22Rv1 (cell line): ENCODE results near the gene RASAL1.

Experiments used
- ZFX ChIP-seq: fragments of 450-650 bp; IDR thresholded peaks from 2 replicates; pipeline ENCODE4 v1.6.1; 2017; ENCODE audit warnings: antibody characterized with exemption, borderline replicate concordance
- TF ChIP-seq, protein P1 (sequence below): fragments of 450-650 bp; IDR thresholded peaks from 2 replicates; pipeline ENCODE4 v1.5.1; 2017; ENCODE audit warnings: mild to moderate bottlenecking

GRCh38 chr12:113133036-113133435 is 2.5 kb downstream of the RASAL1 start:
- TF ChIP-seq, protein P1, sequence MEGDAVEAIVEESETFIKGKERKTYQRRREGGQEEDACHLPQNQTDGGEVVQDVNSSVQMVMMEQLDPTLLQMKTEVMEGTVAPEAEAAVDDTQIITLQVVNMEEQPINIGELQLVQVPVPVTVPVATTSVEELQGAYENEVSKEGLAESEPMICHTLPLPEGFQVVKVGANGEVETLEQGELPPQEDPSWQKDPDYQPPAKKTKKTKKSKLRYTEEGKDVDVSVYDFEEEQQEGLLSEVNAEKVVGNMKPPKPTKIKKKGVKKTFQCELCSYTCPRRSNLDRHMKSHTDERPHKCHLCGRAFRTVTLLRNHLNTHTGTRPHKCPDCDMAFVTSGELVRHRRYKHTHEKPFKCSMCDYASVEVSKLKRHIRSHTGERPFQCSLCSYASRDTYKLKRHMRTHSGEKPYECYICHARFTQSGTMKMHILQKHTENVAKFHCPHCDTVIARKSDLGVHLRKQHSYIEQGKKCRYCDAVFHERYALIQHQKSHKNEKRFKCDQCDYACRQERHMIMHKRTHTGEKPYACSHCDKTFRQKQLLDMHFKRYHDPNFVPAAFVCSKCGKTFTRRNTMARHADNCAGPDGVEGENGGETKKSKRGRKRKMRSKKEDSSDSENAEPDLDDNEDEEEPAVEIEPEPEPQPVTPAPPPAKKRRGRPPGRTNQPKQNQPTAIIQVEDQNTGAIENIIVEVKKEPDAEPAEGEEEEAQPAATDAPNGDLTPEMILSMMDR: no peak
- no peak for TF ChIP-seq ZFX
